Measurements from ENCODE around the gene FANCE.
"Not testable (repeated sequence)": the region's sequence is repeated elsewhere in the genome, so short reads cannot be mapped to it uniquely, and the experiment has no call there.

The FANCE gene

GRCh38 chr6:35432702-35433101, 19.4 kb upstream of the FANCE start:
- not testable (repeated sequence) for DNase-seq (ENCODE audit: low read depth in 3 of 3)

- no peak for DNase-seq (ENCODE audit: low read depth in 3 of 3)
Observed at GRCh38 chr6:35435074-35435837, 16.9 kb upstream of the FANCE start.

GRCh38 chr6:35436071-35436857, 15.9 kb upstream of the FANCE start:
- no peak for DNase-seq (ENCODE audit: low read depth in 3 of 3)

- not testable (repeated sequence) for DNase-seq (ENCODE audit: low read depth in 3 of 3)
Observed at GRCh38 chr6:35438378-35439065, 13.6 kb upstream of the FANCE start.

GRCh38 chr6:35439308-35439707, 12.8 kb upstream of the FANCE start:
- DNase-seq (ENCODE audit: low read depth in 3 of 3), result no peak

GRCh38 chr6:35441205-35441604, 10.9 kb upstream of the FANCE start:
- DNase-seq (ENCODE audit: low read depth in 3 of 3), result no peak

GRCh38 chr6:35441642-35442041, 10.5 kb upstream of the FANCE start:
- DNase-seq (ENCODE audit: low read depth in 3 of 3), result no peak

- no peak for DNase-seq (ENCODE audit: low read depth in 3 of 3)
Observed at GRCh38 chr6:35442693-35443092, 9.4 kb upstream of the FANCE start.

- DNase-seq (ENCODE audit: low read depth in 3 of 3), result no peak
Observed at GRCh38 chr6:35443341-35444030, 8.7 kb upstream of the FANCE start.

GRCh38 chr6:35445691-35446090, 6.4 kb upstream of the FANCE start:
- DNase-seq (ENCODE audit: low read depth in 3 of 3), result no peak

- no peak for DNase-seq (ENCODE audit: low read depth in 3 of 3)
Observed at GRCh38 chr6:35448191-35448590, 3.9 kb upstream of the FANCE start.

- DNase-seq (ENCODE audit: low read depth in 3 of 3), result no peak
Observed at GRCh38 chr6:35449287-35449881, 2.8 kb upstream of the FANCE start.

GRCh38 chr6:35451354-35452182, 570 bp upstream of the FANCE start:
- DNase-seq (ENCODE audit: low read depth in 3 of 3), result no peak

GRCh38 chr6:35453236-35453635, 1.1 kb downstream of the FANCE start:
- no peak for DNase-seq (ENCODE audit: low read depth in 3 of 3)

GRCh38 chr6:35454391-35455110, 2.4 kb downstream of the FANCE start:
- DNase-seq (ENCODE audit: low read depth in 3 of 3), result no peak

GRCh38 chr6:35457907-35458306, 5.8 kb downstream of the FANCE start:
- no peak for DNase-seq (ENCODE audit: low read depth in 3 of 3)

- no peak for DNase-seq (ENCODE audit: low read depth in 3 of 3)
Observed at GRCh38 chr6:35461270-35461669, 9.1 kb downstream of the FANCE start.

- DNase-seq (ENCODE audit: low read depth in 3 of 3), result no peak
Observed at GRCh38 chr6:35463292-35463691, 11.2 kb downstream of the FANCE start.

GRCh38 chr6:35465646-35466045, 13.5 kb downstream of the FANCE start:
- DNase-seq (ENCODE audit: low read depth in 3 of 3), result no peak

Data from stimulated activated CD4-positive, alpha-beta T cell treated with anti-CD3 and anti-CD28 coated beads, TNF-alpha, amount 100 ng/mL, for 48 hours (primary cell).